Lung (tissue), 12 donors: ENCODE results near the gene SMARCA2. TPM values are rescaled to one million over a fixed set of nuclear protein-coding genes. Genes with fewer than 3 reads are reported as not detected.

ENCODE experiments used
- ATAC-seq: fragments of 200-7000 bp; cut with Tn5 transposase; one replicate; pipeline ENCODE4 v1.9.1; 2020; ENCODE audit warnings: moderate number of reproducible peaks; ENCODE audit not compliant: insufficient read depth, low FRiP score
- DNase-seq, 3 donors: peaks; one replicate each; pipeline ENCODE4 v3.0.0-alpha.2; 2013 to 2017
- H3K27ac ChIP-seq, 2 donors: one replicate each; pipeline ENCODE4 v1.5.1; 2013; ENCODE audit warnings: mild to moderate bottlenecking in 2 of 2, moderate library complexity in 2 of 2, control low read depth in 1 of 2, inconsistent platforms in 1 of 2, low read depth in 1 of 2, low read length in 1 of 2
- H3K27me3 ChIP-seq, 3 donors: one replicate each; pipeline ENCODE4 v1.5.1; 2013; ENCODE audit warnings: low read length in 2 of 3; ENCODE audit not compliant: control insufficient read depth in 3 of 3, insufficient read depth in 3 of 3
- H3K36me3 ChIP-seq, 4 donors: one replicate each; pipeline ENCODE4 v1.5.1; 2013; ENCODE audit warnings: low read length in 4 of 4, mild to moderate bottlenecking in 1 of 4, moderate library complexity in 1 of 4; ENCODE audit not compliant: control insufficient read depth in 4 of 4, insufficient read depth in 4 of 4
- H3K4me1 ChIP-seq, 5 donors: one replicate each; pipeline ENCODE4 v1.5.1; 2013; ENCODE audit warnings: low read length in 5 of 5, mild to moderate bottlenecking in 2 of 5, moderate library complexity in 1 of 5; ENCODE audit not compliant: control insufficient read depth in 5 of 5, insufficient read depth in 5 of 5
- H3K4me3 ChIP-seq: one replicate; pipeline ENCODE4 v1.5.1; 2013; ENCODE audit warnings: mild to moderate bottlenecking, control low read depth, moderate library complexity
- H3K9ac ChIP-seq, 2 donors: one replicate each; pipeline ENCODE4 v1.5.1; 2013; ENCODE audit warnings: low read length in 2 of 2, control low read depth in 1 of 2; ENCODE audit not compliant: insufficient read depth in 1 of 2
- H3K9me3 ChIP-seq, 4 donors: one replicate each; pipeline ENCODE4 v1.5.1; 2013; ENCODE audit warnings: low read length in 3 of 4, mild to moderate bottlenecking in 1 of 4, moderate library complexity in 1 of 4; ENCODE audit not compliant: control insufficient read depth in 4 of 4, insufficient read depth in 3 of 4
- CTCF ChIP-seq: IDR thresholded peaks from 2 replicates; pipeline ENCODE4 v1.5.1; 2012; ENCODE audit warnings: mild to moderate bottlenecking; ENCODE audit errors: control extremely low read depth, extremely low read depth
- WGBS, 2 donors: extraction: QIAGEN DNeasy Blood & Tissue Kit; methylation state at CpG; one replicate each; pipeline ENCODE4 v1.1.7; 2013; 5-methylcytosine and 5-hydroxymethylcytosine counted together
- polyA plus RNA-seq, 2 donors: library from polyadenylated mRNA; stranded (reverse); fragments of 200-250 nt; gene quantifications; one replicate each; pipeline ENCODE4 v1.2.1, GENCODE V29; 2013
- total RNA-seq, 2 donors: library from RNA; depleted of rRNA in 1 of 2; stranded (reverse); fragments of >200 nt in 1 of 2; gene quantifications; one replicate each; pipeline ENCODE4 v1.2.1, GENCODE V29; 2014 to 2021
- donor health status: control.
- donor health status: control.
- donor health status: Bipolar disorder and iron deficiency.
- donor health status: healthy.
- donor health status: DM: yes; HTN: yes; CAD: no.

Gene SMARCA2
- total and polyA plus RNA-seq, 4 donors = 30.0 to 196 (median 80.2) TPM

- no peak overlapping the region for H3K4me3 ChIP-seq
- H3K9me3 ChIP-seq = no peaks in the 10 kb centered on the region
- H3K4me1 ChIP-seq = peaks cover 0 to 43% (median 30%) of the 10 kb centered on the region in 5 donors
- WGBS, 2 donors = 34 to 35% methylated on average over 2 of the region's 2 CpGs
- DNase-seq (peak in 1 of 3 donors; percentile 61), ATAC-seq (no peak)
- no peaks in the 10 kb centered on the region for H3K27me3 ChIP-seq
- TF ChIP-seq CTCF = no peak
- peaks cover 12 to 26% (median 20%) of the 10 kb centered on the region in 4 donors for H3K36me3 ChIP-seq
- peak overlapping the region in 1 of 2 donors; percentile 2 for H3K9ac ChIP-seq
- peak overlapping the region in 1 of 2 donors; percentile 14 for H3K27ac ChIP-seq
Observed at GRCh38 chr9:2125906-2126305, 110.8 kb downstream of the SMARCA2 start.

- H3K27me3 ChIP-seq = no peaks in the 10 kb centered on the region
- H3K4me1 ChIP-seq = peaks cover 0 to 43% (median 26%) of the 10 kb centered on the region in 5 donors
- H3K9ac ChIP-seq = peak overlapping the region in 1 of 2 donors; percentile 8
- peak overlapping the region in 1 of 2 donors; percentile 55 for H3K27ac ChIP-seq
- peaks cover 15 to 26% (median 19%) of the 10 kb centered on the region in 4 donors for H3K36me3 ChIP-seq
- peak; percentile 38 for ATAC-seq
- H3K4me3 ChIP-seq = no peak overlapping the region
- 61 to 75% methylated on average over 4 of the region's 4 CpGs for WGBS, 2 donors
- no peaks in the 10 kb centered on the region for H3K9me3 ChIP-seq
- TF ChIP-seq CTCF = no peak
- DNase-seq = peak; percentile 80 to 95 (median 94)
Observed at GRCh38 chr9:2126331-2126803, 111.2 kb downstream of the SMARCA2 start.

- H3K4me3 ChIP-seq = no peak overlapping the region
- H3K27ac ChIP-seq = peak overlapping the region in 1 of 2 donors; percentile 56
- peaks cover 0 to 41% (median 23%) of the 10 kb centered on the region in 5 donors for H3K4me1 ChIP-seq
- DNase-seq (no peak), ATAC-seq (no peak)
- no peaks in the 10 kb centered on the region for H3K27me3 ChIP-seq
- no peak overlapping the region for H3K9ac ChIP-seq
- no peak for TF ChIP-seq CTCF
- H3K36me3 ChIP-seq = peaks cover 15 to 24% (median 20%) of the 10 kb centered on the region in 4 donors
- 78 to 83% methylated on average over 1 of the region's 1 CpG for WGBS, 2 donors
- H3K9me3 ChIP-seq = no peaks in the 10 kb centered on the region
Observed at GRCh38 chr9:2127486-2127885, 112.3 kb downstream of the SMARCA2 start.

GRCh38 chr9:2128141-2128540 lies 113.0 kb downstream of the SMARCA2 start:
- H3K27me3 ChIP-seq = no peaks in the 10 kb centered on the region
- peak in 1 of 3 donors; percentile 20 for DNase-seq
- H3K36me3 ChIP-seq = peaks cover 15 to 24% (median 20%) of the 10 kb centered on the region in 4 donors
- peak overlapping the region in 1 of 2 donors; percentile 1 for H3K9ac ChIP-seq
- H3K4me1 ChIP-seq = peaks cover 0 to 41% (median 23%) of the 10 kb centered on the region in 5 donors
- H3K4me3 ChIP-seq = no peak overlapping the region
- 61 to 93% methylated on average over 3 of the region's 3 CpGs for WGBS, 2 donors
- H3K9me3 ChIP-seq = no peaks in the 10 kb centered on the region
- ATAC-seq = no peak
- no peak overlapping the region for H3K27ac ChIP-seq
- TF ChIP-seq CTCF = no peak
